ENCODE measurements around the gene ADORA1.

DNA sequence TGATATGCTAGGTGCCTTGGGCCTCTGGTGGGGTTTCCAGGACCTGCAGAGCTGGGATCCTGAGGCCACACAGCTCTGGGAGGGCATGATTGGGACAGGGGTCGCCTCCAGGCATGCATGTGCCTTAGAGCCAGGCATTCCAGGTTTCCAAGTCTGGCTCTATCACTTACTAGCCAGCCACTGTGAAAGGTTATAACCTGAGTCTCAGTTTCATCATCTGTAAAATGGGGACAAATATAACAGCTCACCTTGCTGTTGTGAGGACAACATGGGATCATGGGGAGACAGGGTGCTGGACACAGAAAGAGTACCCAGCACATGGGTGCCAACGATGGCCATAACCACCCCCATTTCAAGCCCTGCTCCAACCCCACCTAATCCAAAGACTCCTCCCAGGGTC is 56.3 kb downstream of the ADORA1 start:
- TF ChIP-seq EZH2 (IDR thresholded peaks at IDR 0.05; ENCODE audit: borderline replicate concordance, insufficient read depth, low read depth, low read length, poor library complexity, severe bottlenecking) = no peak
- TF ChIP-seq, protein P1, sequence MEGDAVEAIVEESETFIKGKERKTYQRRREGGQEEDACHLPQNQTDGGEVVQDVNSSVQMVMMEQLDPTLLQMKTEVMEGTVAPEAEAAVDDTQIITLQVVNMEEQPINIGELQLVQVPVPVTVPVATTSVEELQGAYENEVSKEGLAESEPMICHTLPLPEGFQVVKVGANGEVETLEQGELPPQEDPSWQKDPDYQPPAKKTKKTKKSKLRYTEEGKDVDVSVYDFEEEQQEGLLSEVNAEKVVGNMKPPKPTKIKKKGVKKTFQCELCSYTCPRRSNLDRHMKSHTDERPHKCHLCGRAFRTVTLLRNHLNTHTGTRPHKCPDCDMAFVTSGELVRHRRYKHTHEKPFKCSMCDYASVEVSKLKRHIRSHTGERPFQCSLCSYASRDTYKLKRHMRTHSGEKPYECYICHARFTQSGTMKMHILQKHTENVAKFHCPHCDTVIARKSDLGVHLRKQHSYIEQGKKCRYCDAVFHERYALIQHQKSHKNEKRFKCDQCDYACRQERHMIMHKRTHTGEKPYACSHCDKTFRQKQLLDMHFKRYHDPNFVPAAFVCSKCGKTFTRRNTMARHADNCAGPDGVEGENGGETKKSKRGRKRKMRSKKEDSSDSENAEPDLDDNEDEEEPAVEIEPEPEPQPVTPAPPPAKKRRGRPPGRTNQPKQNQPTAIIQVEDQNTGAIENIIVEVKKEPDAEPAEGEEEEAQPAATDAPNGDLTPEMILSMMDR (IDR thresholded peaks at IDR 0.05) = no peak

All from B cell (primary cell).